Measurements from ENCODE around the gene CDK16. TPM values are rescaled to one million over a fixed set of nuclear protein-coding genes. Genes with fewer than 3 reads are reported as not detected.

The CDK16 gene
- total and polyA plus RNA-seq, 9 of the 15 experiments (the other 6 are each of a cell fraction or from before 2014, with no cell fraction given), result 3.9 to 104 (median 57.5) TPM

DNA sequence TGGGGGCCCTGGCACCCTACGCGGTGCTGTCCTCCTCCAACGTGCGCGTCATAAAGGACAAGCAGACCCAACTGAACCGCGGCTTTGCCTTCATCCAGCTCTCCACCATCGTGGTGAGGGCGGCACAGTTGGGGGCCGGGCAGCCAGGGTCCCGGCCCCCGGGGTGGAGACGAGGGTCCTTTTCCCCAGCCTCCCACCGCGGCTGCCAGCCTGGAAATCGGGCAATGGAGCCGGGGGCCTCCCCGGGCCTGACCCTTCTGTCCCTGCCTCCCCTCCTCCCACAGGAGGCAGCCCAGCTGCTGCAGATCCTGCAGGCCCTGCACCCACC is 38.6 kb upstream of the CDK16 start:
- H3K79me2 ChIP-seq (ENCODE audit: control insufficient read depth, insufficient read depth, low read length), result no peaks in the 10 kb centered on the region
- FAIRE-seq (no peak), DNase-seq (ENCODE audit: extremely low read depth in 1 of 4, low spot score in 3 of 4) (no peak), ATAC-seq (no peak)
- peaks cover 80% of the 10 kb centered on the region; the same call in 2 of the 3 replicates for H3K36me3 ChIP-seq (ENCODE audit: control insufficient read depth, insufficient read depth, low read length)
- H3K4me2 ChIP-seq (ENCODE audit: insufficient read depth, low read length), result no peak overlapping the region
- TF ChIP-seq POLR2G (IDR thresholded peaks at IDR 0.05; ENCODE audit: low read depth, low read length), result peak; percentile 54
- TF ChIP-seq ZSCAN32 (CRISPR knock-in tag; IDR thresholded peaks at IDR 0.05), result no peak
- no peak overlapping the region for H3K9ac ChIP-seq (ENCODE audit: insufficient read depth in 1 of 2, low read depth in 2 of 2, low read length in 2 of 2)
- in situ Hi-C loops (cut with MboI) (no loop called here), intact Hi-C loops (cut with micrococcal nuclease) (no loop called here)
- POLR2A ChIA-PET, result interaction anchor here (0.9 kb wide), 1 partner anchor 9 kb away, joined by 3 read pairs; no protein-coding TSS in a partner anchor
- CTCF ChIA-PET (ENCODE audit: low intra/inter-chr PET ratio), result no interaction called here
- no peak overlapping the region for H3K4me3 ChIP-seq
- H3K4me1 ChIP-seq (replicated peaks in 1 of 2; ENCODE audit: control insufficient read depth in 2 of 2, insufficient read depth in 2 of 2, low read length in 2 of 2), result no peaks in the 10 kb centered on the region
- BruUV-seq (replicated peaks), result no TSS peak
- no peaks in the 10 kb centered on the region for H3K9me3 ChIP-seq (replicated peaks; ENCODE audit: control insufficient read depth, insufficient read depth, low read depth, low read length)
- no peaks in the 10 kb centered on the region for H3K9me1 ChIP-seq (ENCODE audit: control insufficient read depth, insufficient read depth, low read length)
- no peaks in the 10 kb centered on the region for H3K27me3 ChIP-seq (ENCODE audit: control insufficient read depth in 2 of 2, insufficient read depth in 2 of 2, low read length in 2 of 2)
- 98% methylated on average over 9 of the region's 18 CpGs for WGBS (ENCODE audit: insufficient coverage, low coverage, missing lambda C conversion rate)
- H4K20me1 ChIP-seq (replicated peaks; ENCODE audit: control insufficient read depth, insufficient read depth, low read length), result peaks cover 4% of the 10 kb centered on the region; the same call in 1 of the 2 replicates
- no peak overlapping the region for H2AFZ ChIP-seq (ENCODE audit: low read depth, low read length)
- no peak overlapping the region for H3K27ac ChIP-seq (ENCODE audit: extremely low read depth, low read depth, low read length)

DNA sequence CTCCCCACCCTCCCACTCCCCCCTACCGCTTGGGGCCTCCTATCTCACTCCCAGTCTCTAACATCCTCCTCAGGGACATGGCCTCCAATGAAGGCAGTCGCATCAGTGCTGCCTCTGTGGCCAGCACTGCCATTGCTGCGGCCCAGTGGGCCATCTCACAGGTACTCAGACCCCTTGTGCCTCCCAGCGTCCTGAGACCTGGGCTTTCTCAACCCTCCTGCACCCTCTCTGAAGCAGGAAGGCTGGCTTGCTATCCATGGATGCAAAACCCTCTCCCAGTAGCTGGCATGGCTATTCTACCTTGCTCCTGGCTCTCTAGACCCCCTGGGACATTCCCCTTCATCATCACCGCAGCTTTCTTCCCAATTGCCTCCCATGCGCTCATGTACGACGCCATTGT is 38.1 kb upstream of the CDK16 start:
- CTCF ChIA-PET (ENCODE audit: low intra/inter-chr PET ratio), result no interaction called here

More for the DNA sequence above, 38.1 kb upstream of the CDK16 start:
- Histone ChIP-seq H3K27me3 (ENCODE audit: control insufficient read depth in 2 of 2, insufficient read depth in 2 of 2, low read length in 2 of 2) (no peaks in the 10 kb centered on the region), H3K4me3 (no peak overlapping the region), H3K4me1 (replicated peaks in 1 of 2; ENCODE audit: control insufficient read depth in 2 of 2, insufficient read depth in 2 of 2, low read length in 2 of 2) (no peaks in the 10 kb centered on the region), H3K79me2 (ENCODE audit: control insufficient read depth, insufficient read depth, low read length) (no peaks in the 10 kb centered on the region), H2AFZ (ENCODE audit: low read depth, low read length) (no peak overlapping the region), H4K20me1 (replicated peaks; ENCODE audit: control insufficient read depth, insufficient read depth, low read length) (peaks cover 4% of the 10 kb centered on the region; the same call in 1 of the 2 replicates), H3K9me3 (replicated peaks; ENCODE audit: control insufficient read depth, insufficient read depth, low read depth, low read length) (no peaks in the 10 kb centered on the region), H3K9ac (ENCODE audit: insufficient read depth in 1 of 2, low read depth in 2 of 2, low read length in 2 of 2) (no peak overlapping the region), H3K27ac (ENCODE audit: extremely low read depth, low read depth, low read length) (no peak overlapping the region), H3K9me1 (ENCODE audit: control insufficient read depth, insufficient read depth, low read length) (no peaks in the 10 kb centered on the region), H3K36me3 (ENCODE audit: control insufficient read depth, insufficient read depth, low read length) (peaks cover 80% of the 10 kb centered on the region; the same call in 2 of the 3 replicates), H3K4me2 (ENCODE audit: insufficient read depth, low read length) (no peak overlapping the region)
- intact Hi-C loops (cut with micrococcal nuclease) (no loop called here), in situ Hi-C loops (cut with MboI) (no loop called here)
- no peak for DNase-seq (ENCODE audit: extremely low read depth in 1 of 4, low spot score in 3 of 4)
- no peak for ATAC-seq
- BruUV-seq (replicated peaks), result no TSS peak
- 97% methylated on average over 7 of the region's 8 CpGs for WGBS (ENCODE audit: insufficient coverage, low coverage, missing lambda C conversion rate)
- TF ChIP-seq ZC3H11A (IDR thresholded peaks at IDR 0.05; ENCODE audit: low read depth, low read length) (no peak), EHMT2 (IDR thresholded peaks at IDR 0.05) (no peak), BCOR (IDR thresholded peaks at IDR 0.05) (no peak), PML (IDR thresholded peaks at IDR 0.05; ENCODE audit: low read length) (no peak), NR2F6 (CRISPR knock-in tag; IDR thresholded peaks at IDR 0.05) (no peak), MCM3 (IDR thresholded peaks at IDR 0.05) (no peak), TAF15 (IDR thresholded peaks at IDR 0.05; ENCODE audit: low read depth, low read length) (no peak)
- FAIRE-seq, result no peak
- POLR2A ChIA-PET, result interaction anchor here (0.9 kb wide), 1 partner anchor 8 kb away, joined by 3 read pairs; no protein-coding TSS in a partner anchor
